Peyer's patch (tissue), 4 donors: ENCODE data around the gene REN.

Experiments
- CTCF ChIP-seq, 6 experiments: fragments of 450-650 bp in 4 of 6; fragments of 200-600 bp in 2 of 6; sonication (generic) in 1 of 6; IDR thresholded peaks; one replicate each; pipeline ENCODE4 v1.5.1; 2017 to 2019; ENCODE audit warnings: antibody characterized with exemption in 6 of 6, mild to moderate bottlenecking in 3 of 6, moderate library complexity in 1 of 6
- POLR2A ChIP-seq, 2 donors: fragments of 450-650 bp; IDR thresholded peaks; one replicate each; pipeline ENCODE4 v1.5.1; 2017; ENCODE audit warnings: antibody characterized with exemption in 2 of 2, mild to moderate bottlenecking in 2 of 2, moderate library complexity in 2 of 2

- TF ChIP-seq CTCF (IDR thresholded peaks at IDR 0.05) (no peak), POLR2A (IDR thresholded peaks at IDR 0.05) (no peak)
Observed at GRCh38 chr1:204167730-204168129, 1.6 kb upstream of the REN start.
